H7 (cell line): ENCODE measurements around the gene AFP. TPM values are rescaled to one million over a fixed set of nuclear protein-coding genes. Genes with fewer than 3 reads are reported as not detected.

Experiments used
- DNase-seq: peaks from one replicate; pipeline ENCODE4 v3.0.0; 2012
- H3K27me3 ChIP-seq: 2 replicates; pipeline ENCODE4 v1.6.0; 2011; ENCODE audit warnings: mild to moderate bottlenecking, low read length; ENCODE audit not compliant: control insufficient read depth, insufficient read depth
- H3K36me3 ChIP-seq: replicated peaks from 2 replicates; pipeline ENCODE4 v1.5.1; 2011; ENCODE audit warnings: low read length; ENCODE audit not compliant: control insufficient read depth, insufficient read depth
- H3K4me3 ChIP-seq: 2 replicates; pipeline ENCODE4 v1.5.1; 2011; ENCODE audit warnings: low read depth, mild to moderate bottlenecking, control low read depth, low read length, moderate library complexity; ENCODE audit not compliant: insufficient read depth
- total RNA-seq: library from RNA; depleted of rRNA; stranded (reverse); fragments of >200 nt; shearing (Covaris generic); gene quantifications from 2 replicates; pipeline ENCODE4 v1.2.3, GENCODE V29; 2014

AFP gene
- total RNA-seq, 1 experiment from 2014 or later = 4.2 TPM

GRCh38 chr4:73421708-73422457 lies 14.1 kb upstream of the AFP start:
- no peaks in the 10 kb centered on the region for H3K27me3 ChIP-seq
- no peak overlapping the region for H3K4me3 ChIP-seq
- DNase-seq = no peak
- H3K36me3 ChIP-seq = no peaks in the 10 kb centered on the region

DNA sequence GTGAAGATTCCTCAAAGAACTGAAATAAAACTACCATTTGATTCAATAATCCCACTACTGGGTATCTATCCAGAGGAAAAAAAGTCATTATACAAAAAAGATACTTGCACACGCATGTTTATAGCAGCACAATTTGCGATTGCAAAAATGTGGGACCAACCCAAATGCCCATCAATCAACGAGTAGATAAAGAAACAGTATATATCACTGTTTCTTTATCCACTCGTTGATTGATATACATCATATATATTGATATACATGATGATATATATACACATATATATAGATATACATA lies 13.6 kb upstream of the AFP start:
- no peak for DNase-seq
- no peak overlapping the region for H3K4me3 ChIP-seq
- H3K36me3 ChIP-seq = no peaks in the 10 kb centered on the region
- no peaks in the 10 kb centered on the region for H3K27me3 ChIP-seq

- H3K27me3 ChIP-seq = no peaks in the 10 kb centered on the region
- H3K4me3 ChIP-seq = no peak overlapping the region
- DNase-seq = no peak
- no peaks in the 10 kb centered on the region for H3K36me3 ChIP-seq
Observed at GRCh38 chr4:73423184-73423583, 12.8 kb upstream of the AFP start.

- Histone ChIP-seq H3K4me3 (no peak overlapping the region), H3K27me3 (no peaks in the 10 kb centered on the region), H3K36me3 (no peaks in the 10 kb centered on the region)
- DNase-seq = no peak
Observed at GRCh38 chr4:73426666-73427065, 9.4 kb upstream of the AFP start.

GRCh38 chr4:73429118-73429517 lies 6.9 kb upstream of the AFP start:
- no peaks in the 10 kb centered on the region for H3K36me3 ChIP-seq
- DNase-seq = no peak
- H3K27me3 ChIP-seq = no peaks in the 10 kb centered on the region
- H3K4me3 ChIP-seq = no peak overlapping the region

DNA sequence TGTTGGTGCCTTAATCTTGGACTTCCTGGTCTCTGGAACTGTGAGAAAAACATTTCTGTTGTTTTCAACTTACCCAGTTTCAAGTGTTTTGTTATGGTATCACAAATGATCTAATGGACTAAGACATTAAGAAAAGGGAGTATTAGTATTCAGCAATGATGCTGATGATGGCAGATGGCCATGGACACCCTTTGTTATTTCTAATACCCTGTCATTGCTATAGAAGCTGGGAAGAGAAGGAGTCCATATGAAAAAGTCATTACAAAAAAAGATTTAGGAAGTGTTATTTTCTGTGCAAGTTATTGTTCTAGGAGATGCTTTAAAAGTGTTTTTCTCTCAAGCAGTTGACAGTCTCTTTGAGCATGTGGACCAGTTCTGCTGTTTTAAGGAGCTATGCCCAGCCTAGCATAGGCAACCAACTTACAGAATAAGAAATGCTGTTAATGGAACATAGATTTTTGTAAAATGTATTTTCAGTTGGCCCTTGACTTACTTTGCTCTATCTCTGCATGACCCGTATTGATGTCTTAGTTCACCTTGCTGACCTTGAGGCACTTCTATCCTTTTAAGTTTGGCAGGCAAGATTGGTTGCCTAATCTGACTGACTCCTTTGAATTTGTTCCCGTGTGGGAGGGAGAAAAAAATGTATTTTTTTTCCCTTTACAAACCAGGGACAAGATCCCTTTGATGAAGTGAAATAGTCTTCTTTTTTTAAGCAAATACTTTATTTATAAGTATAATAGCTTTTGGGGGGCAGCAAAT lies 6.0 kb upstream of the AFP start:
- no peaks in the 10 kb centered on the region for H3K27me3 ChIP-seq
- DNase-seq = no peak
- no peak overlapping the region for H3K4me3 ChIP-seq
- no peaks in the 10 kb centered on the region for H3K36me3 ChIP-seq

DNA sequence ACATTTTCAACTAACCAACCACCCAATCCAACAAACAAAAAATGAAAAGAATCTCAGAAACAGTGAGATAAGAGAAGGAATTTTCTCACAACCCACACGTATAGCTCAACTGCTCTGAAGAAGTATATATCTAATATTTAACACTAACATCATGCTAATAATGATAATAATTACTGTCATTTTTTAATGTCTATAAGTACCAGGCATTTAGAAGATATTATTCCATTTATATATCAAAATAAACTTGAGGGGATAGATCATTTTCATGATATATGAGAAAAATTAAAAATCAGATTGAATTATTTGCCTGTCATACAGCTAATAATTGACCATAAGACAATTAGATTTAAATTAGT lies 4.2 kb upstream of the AFP start:
- Histone ChIP-seq H3K4me3 (no peak overlapping the region), H3K27me3 (no peaks in the 10 kb centered on the region), H3K36me3 (no peaks in the 10 kb centered on the region)
- DNase-seq = no peak

- Histone ChIP-seq H3K36me3 (no peaks in the 10 kb centered on the region), H3K27me3 (no peaks in the 10 kb centered on the region), H3K4me3 (no peak overlapping the region)
- no peak for DNase-seq
Observed at GRCh38 chr4:73432169-73433000, 3.6 kb upstream of the AFP start.

DNA sequence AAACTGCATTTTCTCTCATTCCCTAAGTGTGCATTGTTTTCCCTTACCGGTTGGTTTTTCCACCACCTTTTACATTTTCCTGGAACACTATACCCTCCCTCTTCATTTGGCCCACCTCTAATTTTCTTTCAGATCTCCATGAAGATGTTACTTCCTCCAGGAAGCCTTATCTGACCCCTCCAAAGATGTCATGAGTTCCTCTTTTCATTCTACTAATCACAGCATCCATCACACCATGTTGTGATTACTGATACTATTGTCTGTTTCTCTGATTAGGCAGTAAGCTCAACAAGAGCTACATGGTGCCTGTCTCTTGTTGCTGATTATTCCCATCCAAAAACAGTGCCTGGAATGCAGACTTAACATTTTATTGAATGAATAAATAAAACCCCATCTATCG lies 2.9 kb upstream of the AFP start:
- no peak overlapping the region for H3K4me3 ChIP-seq
- DNase-seq = no peak
- no peaks in the 10 kb centered on the region for H3K36me3 ChIP-seq
- no peaks in the 10 kb centered on the region for H3K27me3 ChIP-seq

GRCh38 chr4:73434311-73434710 lies 1.7 kb upstream of the AFP start:
- peak; percentile 34 for DNase-seq
- no peaks in the 10 kb centered on the region for H3K36me3 ChIP-seq
- no peak overlapping the region for H3K4me3 ChIP-seq
- H3K27me3 ChIP-seq = no peaks in the 10 kb centered on the region

DNA sequence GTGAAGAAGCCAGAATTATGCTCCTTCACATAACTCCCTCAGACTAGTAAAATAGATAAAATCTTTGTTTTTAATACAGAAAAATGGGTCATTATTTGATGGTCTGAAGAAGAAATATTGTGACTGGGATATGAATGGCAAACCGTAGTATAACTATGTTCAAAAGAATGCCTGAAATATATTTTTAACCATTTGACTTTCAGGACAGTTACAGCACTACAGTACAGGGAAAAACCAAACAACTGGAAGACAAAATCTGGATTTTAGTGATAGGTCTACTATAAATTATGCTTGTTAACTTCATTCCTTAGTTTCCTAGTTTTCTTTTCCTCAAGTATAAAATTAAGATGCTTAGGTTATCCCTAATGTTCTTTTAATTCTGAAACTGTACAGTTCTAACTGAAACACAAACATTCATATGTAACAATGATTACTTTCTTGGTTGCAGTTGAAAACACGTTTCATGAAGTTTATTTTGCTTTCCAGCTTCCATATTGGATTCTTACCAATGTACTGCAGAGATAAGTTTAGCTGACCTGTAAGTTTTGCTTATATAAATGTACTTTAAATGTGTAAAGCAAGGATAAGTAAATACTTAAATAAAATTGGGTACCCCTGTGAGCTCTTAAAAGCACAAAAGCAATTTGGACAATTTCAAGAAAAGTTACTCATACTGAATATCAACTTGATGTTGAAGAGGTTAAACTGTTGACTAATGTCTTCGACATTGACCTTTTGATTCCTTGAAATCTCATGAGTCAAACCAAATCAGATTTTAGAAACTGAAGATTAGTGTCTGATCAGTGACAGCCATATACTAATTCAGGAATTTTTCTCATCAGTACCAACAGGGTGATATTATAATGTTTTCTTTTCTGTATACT lies 895 bp downstream of the AFP start:
- no peak overlapping the region for H3K4me3 ChIP-seq
- no peak for DNase-seq
- H3K27me3 ChIP-seq = no peaks in the 10 kb centered on the region
- no peaks in the 10 kb centered on the region for H3K36me3 ChIP-seq

GRCh38 chr4:73437558-73437956 lies 1.5 kb downstream of the AFP start:
- no peak for DNase-seq
- no peaks in the 10 kb centered on the region for H3K27me3 ChIP-seq
- no peaks in the 10 kb centered on the region for H3K36me3 ChIP-seq
- no peak overlapping the region for H3K4me3 ChIP-seq

- Histone ChIP-seq H3K36me3 (no peaks in the 10 kb centered on the region), H3K4me3 (no peak overlapping the region), H3K27me3 (no peaks in the 10 kb centered on the region)
- DNase-seq = no peak
Observed at GRCh38 chr4:73438048-73438447, 2.0 kb downstream of the AFP start.

GRCh38 chr4:73438582-73439215 lies 2.7 kb downstream of the AFP start:
- H3K4me3 ChIP-seq = no peak overlapping the region

More at GRCh38 chr4:73438582-73439215, 2.7 kb downstream of the AFP start:
- no peaks in the 10 kb centered on the region for H3K27me3 ChIP-seq
- DNase-seq = no peak
- H3K36me3 ChIP-seq = no peaks in the 10 kb centered on the region
